Fibroblast of skin of left quadriceps (primary cell): Measurements from ENCODE around the gene EFNA3.
"Not testable (repeated sequence)": the region's sequence is repeated elsewhere in the genome, so short reads cannot be mapped to it uniquely, and the experiment has no call there.

Experiments used
- DNase-seq, 2 experiments: peaks; one replicate each; pipeline ENCODE4 v3.0.0-alpha.2; 2013; ENCODE audit warnings: low read depth in 2 of 2

EFNA3 gene

DNA sequence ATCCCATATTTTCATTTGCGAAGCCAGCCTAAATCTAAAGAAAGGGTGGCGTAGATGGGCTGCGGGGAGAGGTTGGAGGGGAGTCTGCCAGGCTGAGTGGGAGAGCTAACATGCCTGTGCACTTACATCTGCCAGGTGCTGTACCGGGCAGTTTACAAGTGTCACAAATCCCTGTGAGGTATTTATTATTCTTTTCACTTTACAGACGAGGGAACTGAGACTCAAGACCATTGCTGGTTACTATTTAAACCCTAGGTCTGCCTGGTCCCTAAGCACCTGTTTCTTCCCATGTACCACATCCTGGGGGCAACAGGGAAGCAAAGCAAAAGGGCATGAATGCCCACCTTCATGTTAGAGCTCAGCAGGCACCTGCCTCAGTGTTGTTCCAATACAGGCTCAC is 29.7 kb downstream of the EFNA3 start:
- no peak for DNase-seq

DNA sequence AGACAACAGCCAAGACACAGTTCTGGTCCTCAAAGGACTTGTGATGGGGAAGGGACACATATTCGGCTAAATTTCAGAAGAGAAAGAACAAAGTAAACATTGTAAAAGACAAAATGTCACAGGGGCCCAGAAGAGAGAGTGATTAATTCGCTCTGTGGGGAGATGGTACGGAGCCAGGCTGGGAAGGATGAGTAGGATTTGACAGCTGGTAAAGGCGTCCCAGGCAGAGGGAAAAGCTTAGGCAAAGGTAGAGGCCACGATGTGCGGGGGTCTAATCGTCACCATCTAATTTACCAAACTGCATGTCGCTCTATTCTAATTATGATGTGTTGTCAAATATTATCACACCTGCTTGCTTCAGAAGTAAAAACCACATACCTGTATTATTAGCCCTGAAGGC is 31.7 kb downstream of the EFNA3 start:
- no peak for DNase-seq

DNA sequence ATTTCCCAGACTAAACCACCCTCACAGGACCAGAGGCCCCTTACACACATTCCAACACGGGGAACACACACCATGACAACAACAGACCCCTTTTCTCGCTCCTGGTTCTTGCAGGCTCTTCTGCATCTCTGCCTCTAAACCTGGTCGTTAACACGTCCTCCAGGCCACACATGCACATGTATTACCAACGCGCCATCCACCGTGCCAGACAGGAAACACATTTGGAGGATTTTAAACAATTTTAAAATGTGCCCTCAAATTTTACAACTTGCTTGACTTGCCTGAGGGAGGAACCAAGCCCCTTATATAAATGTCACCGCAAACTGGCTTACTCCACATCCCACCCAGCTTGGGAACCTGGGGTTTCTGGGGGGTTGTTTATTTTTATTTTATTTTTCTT is 32.2 kb downstream of the EFNA3 start:
- no peak for DNase-seq

DNA sequence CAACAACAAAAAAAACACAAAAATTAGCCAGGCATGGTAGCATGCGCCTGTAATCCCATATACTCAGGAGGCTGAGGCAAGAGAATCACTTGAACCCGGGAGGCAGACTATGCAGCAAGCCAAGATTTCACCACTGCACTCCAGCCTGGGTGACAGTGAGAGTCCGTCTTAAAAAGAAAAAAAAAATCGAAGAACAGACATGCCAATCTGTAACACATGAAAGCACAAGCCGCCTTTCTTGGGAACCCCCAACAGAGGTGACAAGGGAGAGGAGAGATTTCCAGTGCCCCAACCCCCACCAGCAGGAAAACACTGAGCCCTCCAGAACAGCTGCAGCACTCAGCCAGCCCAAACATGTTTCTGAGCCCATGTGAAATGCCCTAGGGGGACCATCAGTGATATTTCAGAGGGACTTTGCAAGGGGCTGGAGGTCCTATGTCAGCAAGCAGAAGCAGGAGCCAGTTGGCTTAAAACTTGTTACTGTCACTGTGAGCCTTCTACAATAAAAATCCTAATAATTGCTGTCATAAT is 34.9 kb downstream of the EFNA3 start:
- no peak for DNase-seq

DNA sequence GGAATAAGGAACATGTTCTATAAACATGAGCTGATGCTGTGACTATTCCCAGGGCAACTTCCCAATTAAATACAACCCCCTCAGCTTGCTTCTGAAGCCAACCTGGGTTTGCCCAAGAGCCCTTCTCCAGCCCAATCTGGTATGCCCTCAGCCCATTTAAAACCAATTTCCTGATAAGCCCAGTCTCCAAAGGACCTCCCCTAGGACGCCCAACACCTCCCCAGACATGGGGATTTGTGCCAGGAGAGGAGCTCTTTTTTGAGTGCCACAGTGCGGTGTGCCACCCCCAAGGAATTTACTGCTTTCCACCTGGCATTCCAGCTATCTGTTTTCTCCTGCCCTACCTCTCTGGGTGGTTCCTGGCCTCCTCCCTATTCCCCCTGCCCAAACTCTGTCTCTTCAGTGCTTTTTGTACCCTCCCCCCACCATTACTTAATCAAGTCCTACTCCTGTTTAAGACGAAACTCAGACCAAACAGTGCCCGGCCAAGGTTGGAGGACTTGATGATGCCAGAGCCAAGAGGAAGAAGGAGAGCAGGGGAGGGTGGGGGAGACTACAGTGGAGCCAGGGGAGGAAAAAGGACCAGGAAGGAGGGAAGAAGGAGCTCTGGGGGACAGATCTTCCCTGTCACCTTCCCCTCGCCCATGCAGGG is 37.6 kb downstream of the EFNA3 start:
- no peak for DNase-seq

DNA sequence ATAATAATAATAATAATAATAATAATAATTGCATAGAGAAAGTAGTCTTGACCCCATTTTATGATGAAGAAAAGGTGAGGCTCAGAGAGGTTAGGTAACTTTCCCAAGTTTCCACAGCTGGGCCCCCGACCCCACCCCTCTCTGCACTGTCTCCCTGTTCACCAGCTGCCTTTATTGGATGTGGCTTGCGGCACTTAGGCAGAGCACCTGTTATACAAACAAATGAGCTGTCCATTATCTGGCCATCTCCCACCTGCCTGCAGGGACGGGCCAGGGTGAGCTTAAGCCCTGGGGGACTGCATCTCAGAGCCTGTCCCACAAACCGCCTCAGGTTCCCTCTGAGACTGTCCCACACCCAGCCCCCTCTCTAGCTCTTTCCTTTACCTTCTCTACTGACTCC is 39.0 kb downstream of the EFNA3 start:
- DNase-seq: no peak

DNA sequence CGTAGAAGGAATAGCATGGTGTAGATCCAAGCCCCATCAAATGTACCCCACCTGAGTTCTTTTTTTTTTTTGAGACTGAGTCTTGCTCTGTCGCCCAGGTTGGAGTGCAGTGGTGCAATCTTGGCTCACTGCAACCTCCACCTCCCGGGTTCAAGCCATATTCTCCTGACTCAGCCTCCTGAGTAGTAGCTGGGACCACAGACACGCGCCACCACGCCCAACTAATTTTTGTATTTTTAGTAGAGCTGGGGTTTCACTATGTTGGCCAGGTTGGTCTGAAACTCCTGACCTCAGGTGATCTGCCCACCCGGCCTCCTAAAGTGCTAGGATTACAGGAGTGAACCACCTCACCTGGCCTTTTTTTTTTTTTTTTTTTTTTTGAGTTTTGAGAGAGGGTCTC is 39.5 kb downstream of the EFNA3 start:
- DNase-seq: not testable (repeated sequence)

DNA sequence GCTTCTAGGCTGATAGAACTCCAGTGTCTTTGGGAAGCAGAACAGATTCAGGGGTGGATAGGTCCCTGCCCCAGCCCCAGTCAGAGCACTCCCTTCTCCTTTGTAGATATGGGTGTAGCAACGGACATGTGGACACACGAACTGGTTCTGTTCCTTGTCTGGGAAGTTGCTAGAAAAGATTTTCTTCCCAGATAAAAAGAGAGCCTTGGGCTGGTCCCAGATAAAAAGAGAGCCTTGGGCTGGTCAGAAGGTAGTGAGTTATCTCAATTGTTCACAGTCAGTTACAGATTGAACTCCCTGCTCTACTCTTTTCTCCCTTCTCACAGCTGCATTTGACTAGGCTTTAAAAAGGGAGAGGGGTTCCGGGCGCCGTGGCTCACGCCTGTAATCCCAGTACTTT is 41.6 kb downstream of the EFNA3 start:
- no peak for DNase-seq

DNA sequence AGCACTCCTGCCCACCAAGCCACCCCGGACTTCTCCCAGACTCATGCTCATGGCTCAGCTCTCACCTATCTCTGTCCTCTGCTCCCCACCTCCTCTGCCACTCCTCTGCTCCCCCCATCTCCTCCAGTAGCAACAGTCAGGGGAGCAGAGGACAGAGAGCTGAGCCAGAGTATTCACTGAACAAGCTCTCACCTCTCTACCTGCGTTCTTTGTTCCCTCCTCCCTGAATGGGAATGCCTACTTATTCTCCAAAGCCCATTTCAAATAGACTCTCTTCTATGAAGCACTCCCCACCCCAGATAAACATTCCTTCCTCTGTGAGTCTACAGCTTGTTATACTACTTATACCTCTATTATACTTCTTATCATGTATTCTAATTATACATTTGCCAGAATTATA is 42.6 kb downstream of the EFNA3 start:
- DNase-seq: no peak

DNA sequence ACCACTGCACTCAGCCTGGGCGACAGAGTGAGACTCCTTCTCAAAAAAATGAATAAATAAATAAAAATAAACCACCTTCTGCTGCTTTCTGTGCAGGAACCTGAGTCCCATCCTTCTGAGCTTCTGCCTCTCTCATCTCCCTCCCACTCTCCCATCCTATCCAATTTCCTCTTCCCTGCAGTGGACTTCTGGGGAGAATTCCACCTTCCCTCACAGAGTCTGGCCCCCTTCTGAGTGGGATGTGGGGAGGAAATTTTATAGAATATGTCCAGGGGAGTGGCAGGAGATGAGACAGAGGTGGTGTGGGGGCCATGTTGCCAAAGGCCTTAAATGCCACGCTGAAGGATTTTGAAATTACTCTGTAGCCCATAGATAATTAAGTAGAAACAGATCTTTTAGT is 43.7 kb downstream of the EFNA3 start:
- DNase-seq: no peak

DNA sequence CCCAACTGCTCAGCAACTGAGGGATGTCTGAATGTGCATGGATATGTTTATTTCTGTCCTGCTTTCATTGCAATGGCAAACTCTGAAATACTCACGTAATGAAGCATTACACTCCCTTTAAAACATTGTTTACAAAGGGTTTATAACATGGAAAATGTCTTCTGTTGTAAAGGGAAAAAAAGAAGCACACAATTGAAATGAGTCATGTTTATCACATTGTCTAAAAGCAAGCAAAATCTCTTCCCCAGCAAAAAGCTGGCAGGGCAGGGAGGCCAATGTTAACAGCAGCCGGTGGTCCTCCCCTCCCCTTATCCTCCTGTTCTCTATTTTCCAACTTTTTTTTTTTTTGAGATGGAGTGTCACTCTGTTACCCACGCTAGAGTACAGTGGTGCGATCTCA is 45.2 kb downstream of the EFNA3 start:
- DNase-seq: no peak

DNA sequence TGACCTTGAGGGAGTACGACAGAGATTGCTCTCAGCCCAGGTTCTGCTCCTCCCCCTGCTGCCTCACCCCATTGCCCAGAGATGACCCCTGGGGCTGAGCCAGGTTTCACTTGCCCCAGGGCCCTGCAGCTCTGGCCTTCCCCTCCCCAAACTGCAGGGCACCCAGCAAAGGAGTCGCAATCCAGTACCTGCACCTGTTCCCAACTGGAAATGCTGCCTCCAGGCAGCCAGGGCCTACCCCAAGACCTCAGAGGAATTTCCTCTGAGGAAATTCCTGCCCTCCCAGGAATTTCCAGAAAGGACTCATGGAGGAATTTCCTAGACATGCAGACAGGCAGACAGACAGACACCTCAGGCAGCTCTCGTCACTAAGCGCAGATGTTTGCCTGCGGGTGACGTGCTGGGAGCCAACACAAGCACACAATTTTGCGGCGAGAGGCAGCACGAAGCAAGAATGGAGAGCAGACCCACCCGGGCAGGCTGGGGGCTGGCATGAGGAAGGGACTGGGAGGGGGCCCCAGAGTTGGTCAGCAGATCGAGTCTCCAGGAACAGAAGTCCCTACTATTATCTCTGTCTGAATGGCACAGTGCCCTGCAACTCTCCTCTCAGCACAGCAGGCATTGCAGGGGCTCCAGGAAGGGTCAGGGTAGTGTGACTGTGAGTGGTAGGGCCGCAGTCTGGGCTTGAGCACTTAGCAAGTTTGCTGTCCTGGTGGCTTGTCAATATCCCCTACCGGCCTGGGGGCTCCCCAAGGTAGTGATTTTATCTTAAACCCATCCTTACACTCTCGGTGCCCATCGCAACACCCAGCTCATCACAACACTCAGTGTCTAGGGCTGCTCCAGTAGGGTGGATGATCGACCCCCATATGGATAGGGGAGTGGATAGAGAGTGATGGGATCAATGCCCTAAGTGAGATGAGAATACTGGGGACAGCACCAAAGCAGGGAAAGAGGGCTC is 46.1 kb downstream of the EFNA3 start:
- DNase-seq: no peak

DNA sequence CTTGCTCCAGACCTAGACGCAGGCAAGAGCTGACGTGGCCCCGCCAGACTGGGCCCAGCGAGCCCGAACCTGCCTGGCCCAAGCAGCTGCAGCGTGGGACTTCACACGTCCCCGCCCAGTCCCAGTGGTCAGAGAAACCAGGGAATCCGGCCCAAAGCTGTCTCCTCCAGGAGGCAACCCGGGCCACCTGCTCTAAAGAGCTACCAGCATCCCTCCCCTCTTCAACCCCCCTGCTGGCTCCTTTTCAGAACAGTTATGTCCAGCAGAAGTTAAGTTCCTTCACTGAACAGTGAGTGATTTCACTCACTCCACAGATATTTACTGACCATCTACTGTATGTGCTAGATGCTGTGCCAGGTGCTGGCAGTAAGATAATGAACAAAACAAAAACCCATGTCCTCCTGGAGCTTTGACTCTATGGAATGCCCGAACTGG is 46.9 kb downstream of the EFNA3 start:
- DNase-seq: no peak

DNA sequence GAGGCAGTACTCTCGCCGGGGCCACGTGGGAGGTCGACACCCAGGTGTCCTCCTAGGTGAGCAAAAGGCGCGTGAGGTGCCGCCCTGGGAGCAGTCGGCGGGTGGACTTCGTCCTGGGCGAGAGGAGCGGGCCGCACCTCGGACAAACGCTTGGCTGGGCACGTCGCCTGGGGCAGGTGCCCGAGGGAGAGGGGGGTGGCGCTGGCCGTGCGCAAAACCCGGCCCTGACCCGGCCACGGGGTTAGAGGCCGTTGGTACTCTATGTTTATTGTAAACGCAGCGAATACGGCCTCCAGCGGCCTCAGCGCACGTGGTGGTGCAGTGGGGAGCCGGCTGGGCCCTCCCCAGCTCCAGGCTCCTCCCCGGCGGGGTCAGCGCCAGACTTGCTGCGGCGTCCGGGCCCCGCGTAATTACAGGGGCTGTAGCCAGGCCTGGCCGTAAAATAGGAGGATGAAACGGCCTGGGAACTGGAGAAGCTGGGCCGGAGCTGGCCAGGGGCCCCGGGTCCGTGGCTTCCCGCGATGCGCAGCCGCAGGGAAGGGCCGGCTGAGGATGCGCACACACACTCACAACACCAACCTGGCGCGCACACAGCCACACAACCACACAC is 47.4 kb downstream of the EFNA3 start:
- DNase-seq: no peak

DNA sequence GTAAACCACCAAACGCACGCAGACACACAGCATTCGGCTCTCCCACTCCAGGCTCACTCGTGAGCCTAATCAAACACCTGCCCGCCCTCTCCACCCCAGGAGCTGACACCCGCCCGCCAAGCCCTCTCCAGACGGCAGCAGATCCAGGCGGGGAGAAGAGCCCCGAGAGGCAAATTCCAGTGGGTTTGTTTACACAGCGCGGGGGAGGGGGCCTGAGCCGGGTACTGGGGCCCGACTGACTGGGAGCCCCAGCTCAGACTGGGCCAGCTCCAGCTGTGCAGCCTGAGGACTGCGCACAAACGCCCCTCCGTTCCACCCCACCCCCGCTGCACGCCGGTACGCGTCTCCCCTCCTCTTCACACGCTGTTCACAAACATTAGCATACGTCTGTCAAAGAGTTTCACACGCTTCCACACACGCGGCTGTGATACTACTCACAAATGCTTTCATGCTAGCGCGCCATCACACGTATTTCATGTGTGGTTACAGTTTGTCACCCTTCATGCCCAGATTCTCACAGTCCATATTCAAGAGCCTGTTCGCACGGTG is 48.0 kb downstream of the EFNA3 start:
- no peak for DNase-seq

DNA sequence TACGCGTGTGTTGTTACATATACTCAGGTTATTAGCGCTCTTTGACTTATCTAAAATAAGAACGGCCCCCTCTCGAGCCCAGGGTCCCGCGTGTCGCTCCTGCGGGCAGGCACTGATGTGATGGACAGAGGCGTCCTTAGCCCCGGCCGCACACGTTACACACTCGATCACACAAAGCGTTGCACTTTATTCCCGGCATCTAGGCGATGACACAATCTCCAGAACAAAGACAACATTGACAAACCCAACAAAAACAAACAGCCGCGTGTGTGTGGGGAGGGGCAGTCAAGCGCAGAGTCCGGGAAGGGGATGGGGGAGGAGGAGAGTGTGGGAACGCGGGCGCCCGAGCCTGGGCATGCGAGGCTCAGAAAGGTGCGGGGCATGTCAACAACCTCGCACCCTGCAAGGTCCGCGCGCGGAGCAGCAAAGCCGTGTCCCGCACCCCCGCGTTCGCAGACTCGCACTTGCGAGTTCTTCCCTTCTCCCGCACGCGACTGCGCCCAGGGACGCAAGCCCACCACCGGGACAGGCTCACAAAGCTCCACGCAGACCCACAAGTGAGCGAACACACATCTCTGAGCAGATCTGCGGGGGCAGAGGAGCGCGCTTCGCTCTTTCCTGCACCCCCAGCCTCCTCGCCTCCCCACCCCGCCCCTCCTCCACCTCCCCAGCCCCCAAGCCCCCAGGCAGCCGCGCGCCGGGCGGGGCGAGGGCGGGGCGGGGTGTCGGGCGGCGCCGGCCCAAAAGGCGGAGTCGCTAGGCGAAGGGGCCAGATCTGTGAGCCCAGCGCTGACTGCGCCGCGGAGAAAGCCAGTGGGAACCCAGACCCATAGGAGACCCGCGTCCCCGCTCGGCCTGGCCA is 48.7 kb downstream of the EFNA3 start, which contains the start of gene EFNA1:
Gene EFNA1, plus strand, starts transcription at position 772 of the 862 bp plus-strand sequence. CDS start 102 bp downstream, outside the sequence.
- DNase-seq: no peak

DNA sequence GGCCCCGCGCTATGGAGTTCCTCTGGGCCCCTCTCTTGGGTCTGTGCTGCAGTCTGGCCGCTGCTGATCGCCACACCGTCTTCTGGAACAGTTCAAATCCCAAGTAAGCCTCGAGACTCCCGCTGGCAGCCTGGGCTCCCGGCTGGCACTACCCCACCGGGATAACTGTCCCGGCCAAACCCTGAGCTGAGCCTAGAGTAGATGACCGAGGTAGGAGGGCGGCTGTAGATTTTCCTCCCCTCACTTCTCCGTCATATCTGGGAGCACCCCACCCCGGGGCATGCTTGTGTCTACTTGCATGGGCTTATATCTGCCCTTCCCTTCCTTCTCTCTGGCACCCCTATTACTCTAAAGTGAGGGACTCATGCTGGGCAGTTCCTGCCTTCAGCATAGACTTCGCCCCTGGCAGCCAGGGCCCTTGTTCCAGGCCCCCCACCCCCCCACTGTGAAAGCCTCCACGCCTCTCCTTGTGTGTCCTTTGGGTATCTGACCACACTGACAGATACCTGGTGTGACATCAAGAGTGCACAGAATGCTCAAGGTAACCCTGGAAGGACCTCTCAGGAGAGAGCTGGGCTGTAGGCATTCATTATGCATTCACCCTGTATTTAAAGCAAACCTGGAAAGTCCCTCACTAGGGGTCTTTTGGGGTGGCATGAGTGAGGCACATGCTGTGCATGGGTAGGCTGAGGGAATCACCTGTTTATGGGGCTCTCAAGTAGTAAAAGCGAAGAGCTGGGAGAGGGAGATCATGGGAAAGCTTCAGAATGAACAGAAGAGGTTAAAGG is 49.5 kb downstream of the EFNA3 start:
- DNase-seq: no peak

DNA sequence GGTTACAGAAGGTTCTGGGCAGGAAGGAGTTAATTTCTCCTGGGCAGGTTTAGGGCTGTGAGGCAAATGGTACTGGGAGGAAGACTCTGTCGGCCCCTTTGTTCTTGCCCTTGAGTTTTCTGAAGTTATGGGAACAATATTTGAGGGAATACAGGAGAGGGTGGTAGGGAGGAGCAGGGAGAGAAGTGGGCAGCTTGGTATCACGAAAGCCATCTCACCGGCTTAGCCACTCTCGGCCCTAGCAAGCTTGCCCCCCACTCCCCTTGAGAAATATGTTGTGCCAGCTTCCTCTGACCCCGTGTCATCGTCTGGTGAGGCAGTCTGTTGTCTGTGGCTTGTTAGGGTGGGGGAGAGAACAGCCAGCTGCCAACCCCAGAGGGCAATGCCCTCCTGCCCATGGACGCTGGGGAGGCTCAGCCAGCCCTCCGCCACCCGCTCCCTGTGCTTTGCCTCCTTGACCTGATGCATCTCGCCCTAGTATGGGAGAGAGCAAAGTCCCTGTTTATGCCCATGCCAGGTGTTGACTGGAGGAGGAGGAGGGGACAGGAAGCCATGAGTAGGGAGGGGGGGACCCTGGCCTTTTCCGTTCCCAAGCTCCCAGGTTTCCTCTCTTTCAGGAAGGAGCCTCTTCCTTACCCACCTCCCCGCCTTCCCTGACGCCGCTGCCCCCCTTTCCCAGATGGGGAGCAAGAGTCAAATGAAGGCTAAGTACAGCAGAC is 50.3 kb downstream of the EFNA3 start:
- no peak for DNase-seq

DNA sequence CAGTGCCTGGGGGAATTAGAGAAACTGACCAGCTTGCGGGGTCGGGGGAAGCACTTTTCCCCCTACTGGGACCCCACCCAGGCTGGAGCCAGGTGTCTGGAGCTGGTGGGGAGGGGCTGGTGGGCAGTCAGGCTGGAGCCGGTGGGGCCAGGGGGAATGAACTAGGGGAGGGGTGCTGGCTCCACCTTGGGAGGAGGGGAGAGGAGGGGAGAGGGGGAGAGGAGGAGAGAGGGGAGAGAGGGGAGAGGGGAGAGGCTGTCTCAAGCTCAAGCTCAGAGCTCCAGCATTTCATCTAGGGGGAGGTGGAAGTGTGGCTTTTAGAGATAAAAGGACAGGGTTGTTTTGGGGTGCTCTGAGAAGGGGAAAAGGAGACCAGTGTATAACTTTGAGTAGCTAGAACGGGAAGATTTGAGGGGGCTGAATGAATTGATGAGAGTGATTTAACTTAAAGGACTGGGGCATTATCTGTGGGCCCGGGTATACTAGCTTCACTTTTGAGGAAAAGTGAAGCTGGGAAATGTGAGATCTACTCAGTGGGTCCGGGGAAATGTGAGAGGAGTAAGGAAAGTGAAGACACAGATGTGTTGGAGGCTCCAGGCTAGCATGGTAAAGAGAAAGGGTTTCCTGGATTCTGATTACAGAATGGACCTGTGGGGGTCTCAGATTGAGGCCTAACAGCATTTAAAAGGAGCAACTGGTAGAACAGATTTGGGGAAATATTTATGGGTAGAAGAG is 51.8 kb downstream of the EFNA3 start:
- DNase-seq: no peak
